PC-3 (cell line): ENCODE data around the gene UBE2U. TPM values are rescaled to one million over a fixed set of nuclear protein-coding genes. Genes with fewer than 3 reads are reported as not detected.

Experiments
- ATAC-seq: fragments of 200-7000 bp; cut with Tn5 transposase; 2 replicates; pipeline ENCODE4 v1.9.1; 2020; ENCODE audit warnings: mild to moderate bottlenecking, moderate library complexity
- BruUV-seq: library from RNA; stranded (reverse); fragments of 400-500 nt; replicated peaks from 2 replicates; lab custom pipeline; 2021; lab: Mats Ljungman, UMichigan
- CTCF ChIA-PET: fragments of 300-600 bp; sonication (Branson Sonifier 250); formaldehyde crosslinking; loops from one replicate; lab custom pipeline; 2022; ENCODE audit warnings: antibody characterized with exemption; lab: Charles Lee
- POLR2A ChIA-PET: fragments of 300-600 bp; sonication (Branson Sonifier 250); formaldehyde crosslinking; loops from one replicate; lab custom pipeline; 2022; ENCODE audit warnings: antibody characterized with exemption; ENCODE audit not compliant: unreplicated experiment; lab: Charles Lee
- DNase-seq: peaks from one replicate; pipeline ENCODE4 v3.0.0-alpha.2; 2015
- H2AFZ ChIP-seq: fragments of 300-600 bp; sonication (generic); 2 replicates; pipeline ENCODE4 v1.6.0; 2016; ENCODE audit warnings: antibody characterized with exemption, low read length
- H3F3A ChIP-seq: fragments of 300-600 bp; sonication (generic); one replicate; pipeline ENCODE4 v1.6.0; 2017; ENCODE audit warnings: antibody characterized with exemption, low read length, control low read depth, mild to moderate bottlenecking; ENCODE audit not compliant: unreplicated experiment
- H3K27ac ChIP-seq: fragments of 300-600 bp; sonication (generic); 2 replicates; pipeline ENCODE4 v1.5.1; 2016; ENCODE audit warnings: mild to moderate bottlenecking, low read length
- H3K27me3 ChIP-seq: fragments of 300-600 bp; sonication (generic); 2 replicates; pipeline ENCODE4 v1.6.1; 2016; ENCODE audit warnings: low read length, mixed read lengths
- H3K36me3 ChIP-seq: fragments of 300-600 bp; sonication (generic); 2 replicates; pipeline ENCODE4 v1.6.1; 2016; ENCODE audit warnings: low read depth, mixed run types, low read length, mixed read lengths
- H3K4me1 ChIP-seq: fragments of 300-600 bp; sonication (generic); 2 replicates; pipeline ENCODE4 v1.5.1; 2016; ENCODE audit warnings: low read length; ENCODE audit not compliant: insufficient read depth
- H3K4me2 ChIP-seq: fragments of 300-600 bp; sonication (generic); 2 replicates; pipeline ENCODE4 v1.6.0; 2016; ENCODE audit warnings: low read length
- H3K4me3 ChIP-seq: fragments of 300-600 bp; sonication (generic); 2 replicates; pipeline ENCODE4 v1.5.1; 2016; ENCODE audit warnings: mild to moderate bottlenecking, low read length, mixed read lengths
- H3K79me2 ChIP-seq: fragments of 300-600 bp; sonication (generic); 2 replicates; pipeline ENCODE4 v1.6.1; 2017; ENCODE audit warnings: low read length, mixed read lengths
- H3K9ac ChIP-seq: fragments of 300-600 bp; sonication (generic); 2 replicates; pipeline ENCODE4 v1.6.0; 2016; ENCODE audit warnings: mild to moderate bottlenecking, low read length
- H3K9me2 ChIP-seq: fragments of 300-600 bp; sonication (generic); replicated peaks from 2 replicates; pipeline ENCODE4 v1.6.1; 2016; ENCODE audit warnings: mixed run types, low read length, mixed read lengths
- H3K9me3 ChIP-seq: fragments of 300-600 bp; sonication (generic); 2 replicates; pipeline ENCODE4 v1.6.1; 2016; ENCODE audit warnings: low read length, mixed read lengths
- H4K20me1 ChIP-seq: fragments of 300-600 bp; sonication (generic); 2 replicates; pipeline ENCODE4 v1.6.1; 2016; ENCODE audit warnings: low read length, mixed read lengths
- CTCF ChIP-seq: fragments of 300-600 bp; sonication (generic); conservative IDR thresholded peaks from 2 replicates; pipeline ENCODE4 v1.5.1; 2017; ENCODE audit warnings: antibody characterized with exemption, low read depth, mild to moderate bottlenecking, low read length
- EZH2 ChIP-seq: fragments of 300-600 bp; sonication (generic); IDR thresholded peaks from one replicate; pipeline ENCODE4 v1.6.1; 2017; ENCODE audit warnings: antibody characterized with exemption, mild to moderate bottlenecking, low read length; ENCODE audit not compliant: unreplicated experiment
- EZH2phosphoT487 ChIP-seq: fragments of 300-600 bp; sonication (generic); IDR thresholded peaks from 2 replicates; pipeline ENCODE4 v1.6.1; 2018; ENCODE audit warnings: mild to moderate bottlenecking, antibody characterized with exemption, low read length, borderline replicate concordance
- intact Hi-C: fragments of 100-400 bp; cut with micrococcal nuclease; formaldehyde crosslinking; loops from 2 replicates; pipeline ENCODE4 v1.9.0; 2023
- total RNA-seq: library from RNA; depleted of rRNA; stranded (reverse); fragments of >200 nt; gene quantifications from 2 replicates; pipeline ENCODE4 v1.2.3, GENCODE V29; 2014

UBE2U gene
- total RNA-seq, 1 experiment from 2014 or later = not detected

GRCh38 chr1:64287071-64287470 lies 83.6 kb downstream of the UBE2U start:
- ChIA-PET CTCF (interaction anchor here (0.6 to 0.7 kb wide), 2 partner anchors 18 to 57 kb away, joined by 3 read pairs; no protein-coding TSS in a partner anchor), POLR2A (no interaction called here)
- BruUV-seq = no TSS peak
- no peaks in the 10 kb centered on the region for H4K20me1 ChIP-seq
- H3K9me2 ChIP-seq = no peaks in the 10 kb centered on the region
- TF ChIP-seq EZH2 (no peak), CTCF (no peak), EZH2phosphoT487 (no peak)
- no peaks in the 10 kb centered on the region for H3K36me3 ChIP-seq
- H3K79me2 ChIP-seq = no peaks in the 10 kb centered on the region
- H3F3A ChIP-seq = no peaks in the 10 kb centered on the region
- no peaks in the 10 kb centered on the region for H3K9me3 ChIP-seq
- no peak for DNase-seq
- no peak overlapping the region for H2AFZ ChIP-seq
- no peak overlapping the region for H3K9ac ChIP-seq
- no peak overlapping the region for H3K27ac ChIP-seq
- no peaks in the 10 kb centered on the region for H3K27me3 ChIP-seq
- ATAC-seq = no peak
- intact Hi-C loops = loop anchor here (5.0 kb wide), 1 partner anchor 185 kb away; the partner anchor contains the start of gene CACHD1
- H3K4me1 ChIP-seq = peaks cover 23% of the 10 kb centered on the region
- no peak overlapping the region for H3K4me3 ChIP-seq
- H3K4me2 ChIP-seq = no peak overlapping the region

- no peak overlapping the region for H3K27ac ChIP-seq
- no peaks in the 10 kb centered on the region for H3K9me3 ChIP-seq
- no peaks in the 10 kb centered on the region for H4K20me1 ChIP-seq
- no peaks in the 10 kb centered on the region for H3K27me3 ChIP-seq
- intact Hi-C loops = loop anchor here (5.0 kb wide), 1 partner anchor 97 kb away; no protein-coding TSS in a partner anchor
- no peak overlapping the region for H2AFZ ChIP-seq
- H3F3A ChIP-seq = no peaks in the 10 kb centered on the region
- no peak overlapping the region for H3K4me3 ChIP-seq
- H3K36me3 ChIP-seq = no peaks in the 10 kb centered on the region
- no peak overlapping the region for H3K9ac ChIP-seq
- ATAC-seq = no peak
- no peak overlapping the region for H3K4me2 ChIP-seq
- BruUV-seq = no TSS peak
- ChIA-PET CTCF (no interaction called here), POLR2A (no interaction called here)
- H3K9me2 ChIP-seq = no peaks in the 10 kb centered on the region
- no peak for TF ChIP-seq CTCF
- TF ChIP-seq EZH2phosphoT487 = no peak
- TF ChIP-seq EZH2 = no peak
- no peaks in the 10 kb centered on the region for H3K79me2 ChIP-seq
- no peak for DNase-seq
- H3K4me1 ChIP-seq = peaks cover 25% of the 10 kb centered on the region
Measured at GRCh38 chr1:64290420-64290819, 87.0 kb downstream of the UBE2U start.

GRCh38 chr1:64291931-64292330 lies 88.5 kb downstream of the UBE2U start:
- BruUV-seq = no TSS peak
- no peaks in the 10 kb centered on the region for H3K9me2 ChIP-seq
- intact Hi-C loops = loop anchor here (1.0 to 5.0 kb wide), 2 partner anchors 51 to 95 kb away; no protein-coding TSS in a partner anchor
- no peaks in the 10 kb centered on the region for H3K27me3 ChIP-seq
- ATAC-seq (peak; percentile 16), DNase-seq (no peak)
- ChIA-PET POLR2A (no interaction called here), CTCF (no interaction called here)
- no peak overlapping the region for H3K4me3 ChIP-seq
- no peaks in the 10 kb centered on the region for H3K79me2 ChIP-seq
- peaks cover 32% of the 10 kb centered on the region for H3K4me1 ChIP-seq
- TF ChIP-seq EZH2 (no peak), CTCF (no peak), EZH2phosphoT487 (no peak)
- no peak overlapping the region for H2AFZ ChIP-seq
- no peaks in the 10 kb centered on the region for H3F3A ChIP-seq
- no peaks in the 10 kb centered on the region for H3K36me3 ChIP-seq
- H4K20me1 ChIP-seq = no peaks in the 10 kb centered on the region
- no peak overlapping the region; the same call in 1 of the 2 replicates for H3K4me2 ChIP-seq
- H3K27ac ChIP-seq = peak overlapping the region; percentile 24
- no peaks in the 10 kb centered on the region for H3K9me3 ChIP-seq
- no peak overlapping the region for H3K9ac ChIP-seq
